Measurements from ENCODE around the gene TSHR. TPM values are rescaled to one million over a fixed set of nuclear protein-coding genes. Genes with fewer than 3 reads are reported as not detected.

Gene TSHR
- total RNA-seq, 2 donors from 2014 or later = 0.63 TPM; not detected in 1

DNA sequence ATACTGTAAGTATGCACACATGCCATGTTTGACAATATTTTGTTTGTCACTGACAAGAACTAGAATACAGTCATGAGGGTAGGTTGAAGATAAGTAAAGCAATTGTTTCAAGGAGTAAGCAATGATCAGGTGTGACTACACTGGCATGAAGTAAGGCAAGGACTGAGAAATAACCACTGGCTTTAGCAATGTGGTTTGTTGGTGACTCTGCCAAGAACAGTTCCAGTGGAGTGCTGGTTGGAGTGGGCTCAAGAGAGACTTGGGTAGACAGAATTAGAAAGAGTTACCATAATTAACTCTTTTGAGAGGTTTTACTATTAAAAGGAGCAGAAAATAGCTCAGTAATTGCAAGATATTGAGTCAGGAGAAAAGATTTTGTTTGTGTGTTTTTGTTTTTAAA lies 135.7 kb downstream of the TSHR start:
- Histone ChIP-seq H3K9me3 (no peaks in the 10 kb centered on the region), H3K36me3 (no peaks in the 10 kb centered on the region), H3K4me3 (no peak overlapping the region), H3K4me1 (ENCODE audit: control insufficient read depth in 1 of 2, low read depth in 2 of 2) (no peaks in the 10 kb centered on the region), H3K27me3 (replicated peaks; ENCODE audit: insufficient read depth) (no peaks in the 10 kb centered on the region), H3K27ac (no peak overlapping the region)
- ATAC-seq (ENCODE audit: insufficient number of reproducible peaks, low FRiP score, low read depth) (no peak), DNase-seq (ENCODE audit: low spot score) (no peak)
- TF ChIP-seq, protein P1, sequence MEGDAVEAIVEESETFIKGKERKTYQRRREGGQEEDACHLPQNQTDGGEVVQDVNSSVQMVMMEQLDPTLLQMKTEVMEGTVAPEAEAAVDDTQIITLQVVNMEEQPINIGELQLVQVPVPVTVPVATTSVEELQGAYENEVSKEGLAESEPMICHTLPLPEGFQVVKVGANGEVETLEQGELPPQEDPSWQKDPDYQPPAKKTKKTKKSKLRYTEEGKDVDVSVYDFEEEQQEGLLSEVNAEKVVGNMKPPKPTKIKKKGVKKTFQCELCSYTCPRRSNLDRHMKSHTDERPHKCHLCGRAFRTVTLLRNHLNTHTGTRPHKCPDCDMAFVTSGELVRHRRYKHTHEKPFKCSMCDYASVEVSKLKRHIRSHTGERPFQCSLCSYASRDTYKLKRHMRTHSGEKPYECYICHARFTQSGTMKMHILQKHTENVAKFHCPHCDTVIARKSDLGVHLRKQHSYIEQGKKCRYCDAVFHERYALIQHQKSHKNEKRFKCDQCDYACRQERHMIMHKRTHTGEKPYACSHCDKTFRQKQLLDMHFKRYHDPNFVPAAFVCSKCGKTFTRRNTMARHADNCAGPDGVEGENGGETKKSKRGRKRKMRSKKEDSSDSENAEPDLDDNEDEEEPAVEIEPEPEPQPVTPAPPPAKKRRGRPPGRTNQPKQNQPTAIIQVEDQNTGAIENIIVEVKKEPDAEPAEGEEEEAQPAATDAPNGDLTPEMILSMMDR (IDR thresholded peaks at IDR 0.05) = no peak

DNA sequence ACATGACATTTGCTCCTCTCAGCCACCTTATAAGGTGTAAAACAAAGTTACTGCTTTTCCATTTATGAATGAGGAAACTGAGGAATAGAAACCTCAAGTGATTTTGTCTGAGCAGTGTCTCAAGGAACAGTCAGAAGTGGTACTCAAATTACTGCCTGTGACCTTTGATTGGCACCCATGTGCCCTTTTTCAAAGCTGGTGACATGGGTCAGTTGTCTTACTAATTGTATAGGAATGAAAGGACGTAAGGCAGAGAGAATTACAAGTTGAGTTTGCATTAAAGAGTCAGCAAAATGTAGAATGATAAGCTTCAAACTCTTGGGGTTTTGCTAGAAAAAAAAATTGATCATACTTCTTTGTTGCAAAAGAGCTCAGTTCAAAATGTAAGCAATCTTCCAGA lies 136.2 kb downstream of the TSHR start:
- Histone ChIP-seq H3K4me3 (no peak overlapping the region), H3K4me1 (ENCODE audit: control insufficient read depth in 1 of 2, low read depth in 2 of 2) (no peaks in the 10 kb centered on the region), H3K9me3 (no peaks in the 10 kb centered on the region), H3K27me3 (replicated peaks; ENCODE audit: insufficient read depth) (no peaks in the 10 kb centered on the region), H3K36me3 (no peaks in the 10 kb centered on the region), H3K27ac (no peak overlapping the region)
- ATAC-seq (ENCODE audit: insufficient number of reproducible peaks, low FRiP score, low read depth) (no peak), DNase-seq (ENCODE audit: low spot score) (no peak)
- TF ChIP-seq, protein P1 (IDR thresholded peaks at IDR 0.05) = no peak

DNA sequence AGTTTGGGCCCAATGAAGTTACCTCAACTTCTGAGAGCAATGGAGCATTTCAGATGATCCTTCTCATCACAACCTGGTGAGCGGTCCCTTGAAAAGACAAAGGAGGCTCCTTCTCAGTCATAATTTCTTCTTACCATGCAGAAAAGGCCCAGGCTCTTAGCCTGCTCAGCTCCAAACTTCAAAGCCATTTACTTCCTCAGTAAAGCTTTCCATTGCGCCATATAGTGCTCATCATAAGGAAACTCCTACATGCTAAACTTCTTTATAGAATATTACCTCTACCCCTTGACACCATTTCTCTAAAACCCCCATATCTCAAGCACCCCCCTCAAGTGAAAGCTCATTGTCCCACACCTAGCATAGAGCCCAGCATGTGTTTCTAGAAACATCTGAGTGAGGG lies 138.2 kb downstream of the TSHR start:
- ATAC-seq (ENCODE audit: insufficient number of reproducible peaks, low FRiP score, low read depth) (no peak), DNase-seq (ENCODE audit: low spot score) (no peak)
- no peaks in the 10 kb centered on the region for H3K9me3 ChIP-seq
- H3K27me3 ChIP-seq (replicated peaks; ENCODE audit: insufficient read depth) = no peaks in the 10 kb centered on the region
- TF ChIP-seq, protein P1 (IDR thresholded peaks at IDR 0.05) = no peak
- H3K4me1 ChIP-seq (ENCODE audit: control insufficient read depth in 1 of 2, low read depth in 2 of 2) = no peaks in the 10 kb centered on the region
- H3K36me3 ChIP-seq = no peaks in the 10 kb centered on the region
- no peak overlapping the region for H3K4me3 ChIP-seq
- no peak overlapping the region for H3K27ac ChIP-seq

DNA sequence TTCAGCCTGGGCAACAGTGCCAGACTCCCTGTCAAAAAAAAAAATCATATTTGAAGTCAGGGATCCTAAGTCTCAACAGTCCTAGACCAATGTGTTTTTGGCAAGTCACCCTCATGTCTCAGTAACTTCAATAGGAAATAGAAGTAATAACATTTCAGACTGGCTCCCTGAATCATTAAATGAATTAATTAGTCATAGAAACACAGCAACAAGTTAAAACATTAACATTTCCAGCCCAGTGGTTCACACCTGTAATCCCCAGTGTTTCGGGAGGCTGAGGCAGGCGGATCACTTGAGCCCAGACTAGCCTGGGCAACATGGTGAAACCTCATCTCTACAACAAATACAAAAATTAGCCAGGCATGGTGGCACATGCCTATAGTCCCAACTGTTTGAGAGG lies 140.1 kb downstream of the TSHR start:
- DNase-seq (ENCODE audit: low spot score) = no peak
- no peak overlapping the region for H3K27ac ChIP-seq
- TF ChIP-seq, protein P1 (IDR thresholded peaks at IDR 0.05) = no peak
- H3K36me3 ChIP-seq = no peaks in the 10 kb centered on the region
- no peak for ATAC-seq (ENCODE audit: insufficient number of reproducible peaks, low FRiP score, low read depth)
- H3K4me1 ChIP-seq (ENCODE audit: control insufficient read depth in 1 of 2, low read depth in 2 of 2) = no peaks in the 10 kb centered on the region
- no peak overlapping the region for H3K4me3 ChIP-seq
- no peaks in the 10 kb centered on the region for H3K9me3 ChIP-seq
- H3K27me3 ChIP-seq (replicated peaks; ENCODE audit: insufficient read depth) = no peaks in the 10 kb centered on the region

DNA sequence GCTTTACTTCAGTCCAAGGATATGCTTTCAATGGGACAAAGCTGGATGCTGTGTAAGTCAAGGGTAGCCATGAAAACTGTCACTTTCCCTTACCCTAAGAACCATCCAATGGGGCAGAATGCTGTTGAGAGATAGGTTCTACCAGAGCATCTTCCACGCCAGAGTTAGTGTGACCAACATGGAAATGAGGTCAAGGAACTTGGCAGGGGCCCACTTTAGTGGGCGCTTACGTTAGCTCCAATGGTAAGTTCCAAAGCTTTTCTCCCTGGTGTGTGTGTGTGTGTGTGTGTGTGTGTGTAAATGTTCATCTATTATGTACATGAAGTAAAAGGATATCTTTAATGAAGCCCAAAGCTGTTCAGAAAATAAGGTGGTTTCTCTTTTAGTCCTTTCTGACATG lies 141.2 kb downstream of the TSHR start:
- H3K27me3 ChIP-seq (replicated peaks; ENCODE audit: insufficient read depth) = no peaks in the 10 kb centered on the region
- H3K36me3 ChIP-seq = no peaks in the 10 kb centered on the region
- H3K4me1 ChIP-seq (ENCODE audit: control insufficient read depth in 1 of 2, low read depth in 2 of 2) = no peaks in the 10 kb centered on the region
- no peak for DNase-seq (ENCODE audit: low spot score)
- H3K9me3 ChIP-seq = no peaks in the 10 kb centered on the region
- TF ChIP-seq, protein P1 (IDR thresholded peaks at IDR 0.05) = no peak
- no peak for ATAC-seq (ENCODE audit: insufficient number of reproducible peaks, low FRiP score, low read depth)
- H3K27ac ChIP-seq = no peak overlapping the region
- no peak overlapping the region for H3K4me3 ChIP-seq

Measured in thoracic aorta (tissue), 2 donors.